Measurements from ENCODE around the gene TFPI.

TFPI gene

GRCh38 chr2:187477051-187477450, 77.2 kb downstream of the TFPI start:
- TF ChIP-seq CTCF (IDR thresholded peaks at IDR 0.05; ENCODE audit: low read depth, low read length, missing control alignments), result no peak
- DNase-seq (ENCODE audit: extremely low read depth, low read depth), result no peak
- no peak overlapping the region for H3K4me3 ChIP-seq (replicated peaks; ENCODE audit: low read depth, low read length)

DNA sequence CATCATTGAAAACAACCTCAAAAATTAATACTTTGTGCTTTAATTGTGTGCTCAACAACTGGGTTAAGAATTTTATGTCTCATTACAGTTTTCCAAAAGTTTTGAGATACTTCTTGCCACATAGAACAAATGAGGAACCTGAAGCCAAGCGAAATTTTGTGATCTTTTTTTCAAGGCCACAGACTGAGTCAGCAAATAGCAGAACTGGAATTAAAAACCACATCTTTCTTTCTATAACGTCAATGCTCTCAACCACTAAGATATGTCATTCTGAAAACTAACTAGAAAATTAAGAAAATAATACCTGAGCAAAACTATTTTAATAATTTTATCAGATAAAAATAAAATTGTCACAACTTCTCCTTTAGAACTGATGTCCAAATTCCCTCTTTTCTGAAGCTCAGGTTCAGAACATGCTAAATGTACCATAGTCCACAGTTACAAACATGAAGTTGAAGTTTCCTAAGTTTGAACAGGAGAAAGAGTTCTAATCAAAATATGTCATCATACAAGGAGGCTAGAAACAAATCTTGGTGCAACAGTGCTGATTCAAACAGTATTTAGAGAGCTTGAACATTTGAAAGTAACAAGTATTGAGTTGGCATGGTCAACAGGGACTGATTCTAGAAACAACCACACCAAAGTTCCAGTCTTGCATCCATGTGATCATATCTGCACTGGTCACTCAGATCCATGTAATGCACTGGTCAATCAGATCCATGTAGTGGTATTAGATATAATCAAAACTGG, 78.6 kb downstream of the TFPI start:
- no peak overlapping the region for H3K4me3 ChIP-seq (replicated peaks; ENCODE audit: low read depth, low read length)
- no peak for DNase-seq (ENCODE audit: extremely low read depth, low read depth)
- TF ChIP-seq CTCF (IDR thresholded peaks at IDR 0.05; ENCODE audit: low read depth, low read length, missing control alignments), result no peak

DNA sequence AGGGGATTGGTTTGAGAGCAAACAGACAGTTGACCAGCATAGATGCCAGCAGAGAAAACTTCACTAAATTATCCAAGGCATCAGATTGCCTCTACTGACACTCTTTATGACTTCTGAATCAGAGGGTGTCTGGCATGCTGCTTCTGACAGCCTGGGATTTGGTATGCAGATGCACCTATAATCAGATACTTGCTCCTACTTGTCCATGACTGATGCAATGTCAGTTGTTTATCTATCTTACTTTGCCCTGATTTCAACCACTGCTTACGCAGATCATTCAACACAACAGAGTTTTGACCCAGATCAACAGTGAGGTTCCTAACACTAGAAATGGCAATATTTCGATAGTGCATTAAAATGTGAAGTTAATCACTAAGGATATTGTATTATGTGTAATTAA, 83.5 kb downstream of the TFPI start:
- DNase-seq (ENCODE audit: extremely low read depth, low read depth), result no peak
- no peak overlapping the region for H3K4me3 ChIP-seq (replicated peaks; ENCODE audit: low read depth, low read length)
- no peak for TF ChIP-seq CTCF (IDR thresholded peaks at IDR 0.05; ENCODE audit: low read depth, low read length, missing control alignments)

DNA sequence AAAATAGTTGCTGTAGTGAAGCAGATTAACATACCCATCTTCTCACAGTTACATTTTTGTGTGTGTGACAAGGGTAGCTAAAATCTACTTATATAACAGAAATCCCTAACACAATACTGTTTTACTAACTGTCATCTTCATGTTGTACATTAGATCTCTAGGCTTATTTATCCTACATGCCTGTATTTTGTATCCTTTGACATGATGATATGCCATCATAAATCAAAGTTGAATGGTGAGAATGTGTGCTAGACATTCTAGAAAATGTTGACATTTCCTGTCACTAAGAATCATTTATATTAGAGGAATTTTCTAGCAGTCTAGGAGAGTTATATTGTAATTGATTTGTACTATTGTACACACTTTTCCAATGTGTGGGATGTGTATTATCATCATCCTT, 84.7 kb downstream of the TFPI start:
- no peak for DNase-seq (ENCODE audit: extremely low read depth, low read depth)
- H3K4me3 ChIP-seq (replicated peaks; ENCODE audit: low read depth, low read length), result no peak overlapping the region
- no peak for TF ChIP-seq CTCF (IDR thresholded peaks at IDR 0.05; ENCODE audit: low read depth, low read length, missing control alignments)

DNA sequence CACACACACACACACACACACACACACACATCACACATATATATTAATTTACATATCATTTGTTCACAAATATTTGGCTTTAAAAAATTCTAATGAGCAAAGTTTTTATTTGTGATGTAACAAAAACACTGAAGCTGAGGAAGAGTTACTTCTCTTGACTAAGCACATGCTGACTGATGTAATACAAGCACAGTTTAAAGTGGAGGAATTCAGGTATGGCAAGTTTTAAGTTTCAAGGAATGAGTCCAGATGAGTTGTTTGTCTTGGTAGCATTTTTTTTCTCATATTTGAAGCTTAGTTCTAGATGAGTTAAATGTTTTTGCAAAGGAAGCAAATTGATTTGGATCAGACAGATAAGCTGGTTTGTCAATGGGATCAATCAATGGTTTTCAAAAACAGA, 86.0 kb downstream of the TFPI start:
- H3K4me3 ChIP-seq (replicated peaks; ENCODE audit: low read depth, low read length), result no peak overlapping the region
- TF ChIP-seq CTCF (IDR thresholded peaks at IDR 0.05; ENCODE audit: low read depth, low read length, missing control alignments), result no peak
- no peak for DNase-seq (ENCODE audit: extremely low read depth, low read depth)

GRCh38 chr2:187466129-187466792, 88.0 kb downstream of the TFPI start:
- no peak for TF ChIP-seq CTCF (IDR thresholded peaks at IDR 0.05; ENCODE audit: low read depth, low read length, missing control alignments)
- DNase-seq (ENCODE audit: extremely low read depth, low read depth), result no peak
- no peak overlapping the region for H3K4me3 ChIP-seq (replicated peaks; ENCODE audit: low read depth, low read length)

All from HFF-Myc (cell line).